Psoas muscle (tissue), 8 donors: ENCODE data around the gene FAM219A. TPM values are rescaled to one million over a fixed set of nuclear protein-coding genes. Genes with fewer than 3 reads are reported as not detected.
A peak's percentile ranks its signal among the peaks of the same experiment; 100 is the strongest.

Source experiments
- ATAC-seq, 4 donors: fragments of 200-7000 bp; cut with Tn5 transposase; one replicate each; pipeline ENCODE4 v1.9.1; 2020; ENCODE audit warnings: moderate library complexity in 3 of 4, mild to moderate bottlenecking in 2 of 4
- DNase-seq, 2 donors: peaks; one replicate each; pipeline ENCODE4 v3.0.0-alpha.2; 2020
- H3K27ac ChIP-seq: fragments of 200-600 bp; one replicate; pipeline ENCODE4 v1.8.0; 2022
- H3K27me3 ChIP-seq, 3 donors: fragments of 200-600 bp in 1 of 3; one replicate each; pipeline versions ENCODE4 v1.6.1 to v1.8.0; 2013 to 2022; ENCODE audit warnings: low read length in 2 of 3, mild to moderate bottlenecking in 2 of 3, moderate library complexity in 1 of 3; ENCODE audit not compliant: insufficient read depth in 3 of 3
- H3K36me3 ChIP-seq, 2 donors: fragments of 200-600 bp in 1 of 2; one replicate each; pipeline versions ENCODE4 v1.6.1 to v1.8.0; 2013 to 2022; ENCODE audit warnings: low read depth in 1 of 2, mild to moderate bottlenecking in 1 of 2, moderate library complexity in 1 of 2; ENCODE audit not compliant: insufficient read depth in 1 of 2
- H3K4me1 ChIP-seq: fragments of 200-600 bp; one replicate; pipeline ENCODE4 v1.8.0; 2022
- H3K4me3 ChIP-seq: fragments of 200-600 bp; one replicate; pipeline ENCODE4 v1.8.0; 2022; ENCODE audit warnings: mild to moderate bottlenecking
- H3K9me3 ChIP-seq: fragments of 200-600 bp; one replicate; pipeline ENCODE4 v1.8.0; 2022
- WGBS, 3 donors: extraction: QIAGEN DNeasy Blood & Tissue Kit; methylation state at CpG; one replicate each; pipeline versions ENCODE4 v1.1.6 to v1.1.7; 2013; 5-methylcytosine and 5-hydroxymethylcytosine counted together
- intact Hi-C, 2 donors: fragments of 100-400 bp; cut with DNase I; formaldehyde crosslinking; loops; one replicate each; pipeline versions ENCODE4 v1.11.0 to v1.14.2; 2022
- long read RNA-seq, 2 donors: library from polyadenylated mRNA; unstranded; transcript quantifications; one replicate each; pipeline ENCODE4 v2.0.0, GENCODE V29; 2021
- polyA plus RNA-seq, 3 donors: library from polyadenylated mRNA; stranded (reverse); fragments of 200-250 nt; gene quantifications; one replicate each; pipeline ENCODE4 v1.2.3, GENCODE V29; 2013
- total RNA-seq, 4 donors: library from RNA; stranded (reverse); fragmentation: NEBNext Ultra II Directional in 2 of 4; extraction: Animal tissue kit (Norgen Biotek cat#: 25700) in 2 of 4; gene quantifications; one replicate each; pipeline versions ENCODE4 v1.2.1 to v1.2.4, GENCODE V29; 2021 to 2023
- TF ChIP-seq, protein P1 (sequence below): fragments of 200-600 bp; IDR thresholded peaks from one replicate; pipeline ENCODE4 v1.8.0; 2022; ENCODE audit warnings: antibody characterized with exemption
- donor health status: healthy with polysubstance abuse.
- donor health status: DM: no; HTN: no; CAD: no; lungs with moderate emphysema.
- donor health status: Bipolar disorder and iron deficiency.
- donor health status: healthy.
- donor health status: DM: yes; HTN: yes; CAD: no.
- donor health status: DM: no; HTN: no; CAD: no.
- donor health status: DM: no; HTN: no; CAD: no.
- donor health status: DM: yes; HTN: yes; CAD: no.

The FAM219A gene
- total RNA-seq: 10 to 100 TPM; 34.5 to 84.0 (median 38.5) TPM
- 10 to 100 TPM; 25.4 to 99.4 (median 27.3) TPM for polyA plus RNA-seq
- long read RNA-seq, donor 1, transcript FAM219A-201 (6 exons, 3,588 nt): major isoform, 6 of 11 reads
- long read RNA-seq, donor 1, partial matches to known transcripts: 0 of 11 reads
- long read RNA-seq, donor 1, other reads (novel, unspliced or antisense): 2 of 11 reads
- long read RNA-seq, donor 2, transcript FAM219A-201 (6 exons, 3,588 nt): major isoform, 16 of 124 reads
- long read RNA-seq, donor 2, transcript FAM219A-207 (6 exons, 3,624 nt): minor isoform, 5 of 124 reads
- long read RNA-seq, donor 2, partial matches to known transcripts: 12 of 124 reads
- long read RNA-seq, donor 2, other reads (novel, unspliced or antisense): 84 of 124 reads

GRCh38 chr9:34458013-34458958, at the start of gene FAM219A, which contains the start of gene DNAI1:
Gene FAM219A, minus strand, starts transcription at chr9:34458570. Its CDS starts 307 bp downstream, at chr9:34458263.
Gene DNAI1, plus strand, starts transcription at chr9:34458805. Its CDS starts 201 bp downstream, at chr9:34459006.
- Histone ChIP-seq H3K36me3 (no peaks in the 10 kb centered on the region), H3K4me3 (peak within 1 kb of the TSS; percentile 85), H3K27me3 (no peaks in the 10 kb centered on the region), H3K4me1 (peaks cover 55% of the 10 kb centered on the region), H3K9me3 (no peaks in the 10 kb centered on the region), H3K27ac (peak within 1 kb of the TSS; percentile 91)
- WGBS, 3 donors: 0 to 1% (median 0%) methylated on average over 67 to 94 of the region's 94 CpGs
- intact Hi-C loops: no loop called here
- TF ChIP-seq, protein P1, sequence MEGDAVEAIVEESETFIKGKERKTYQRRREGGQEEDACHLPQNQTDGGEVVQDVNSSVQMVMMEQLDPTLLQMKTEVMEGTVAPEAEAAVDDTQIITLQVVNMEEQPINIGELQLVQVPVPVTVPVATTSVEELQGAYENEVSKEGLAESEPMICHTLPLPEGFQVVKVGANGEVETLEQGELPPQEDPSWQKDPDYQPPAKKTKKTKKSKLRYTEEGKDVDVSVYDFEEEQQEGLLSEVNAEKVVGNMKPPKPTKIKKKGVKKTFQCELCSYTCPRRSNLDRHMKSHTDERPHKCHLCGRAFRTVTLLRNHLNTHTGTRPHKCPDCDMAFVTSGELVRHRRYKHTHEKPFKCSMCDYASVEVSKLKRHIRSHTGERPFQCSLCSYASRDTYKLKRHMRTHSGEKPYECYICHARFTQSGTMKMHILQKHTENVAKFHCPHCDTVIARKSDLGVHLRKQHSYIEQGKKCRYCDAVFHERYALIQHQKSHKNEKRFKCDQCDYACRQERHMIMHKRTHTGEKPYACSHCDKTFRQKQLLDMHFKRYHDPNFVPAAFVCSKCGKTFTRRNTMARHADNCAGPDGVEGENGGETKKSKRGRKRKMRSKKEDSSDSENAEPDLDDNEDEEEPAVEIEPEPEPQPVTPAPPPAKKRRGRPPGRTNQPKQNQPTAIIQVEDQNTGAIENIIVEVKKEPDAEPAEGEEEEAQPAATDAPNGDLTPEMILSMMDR: no peak
- ATAC-seq: peak; percentile 93 to 97 (median 94)
- peak; percentile 99 for DNase-seq

- ATAC-seq (no peak), DNase-seq (no peak)
- Histone ChIP-seq H3K9me3 (no peaks in the 10 kb centered on the region), H3K4me1 (no peaks in the 10 kb centered on the region), H3K27me3 (no peaks in the 10 kb centered on the region), H3K4me3 (no peak overlapping the region), H3K27ac (no peak overlapping the region), H3K36me3 (no peaks in the 10 kb centered on the region)
- TF ChIP-seq, protein P1: no peak
- intact Hi-C loops: no loop called here
Observed at GRCh38 chr9:34507966-34508365, 49.6 kb upstream of the FAM219A start.

- H3K4me1 ChIP-seq: no peaks in the 10 kb centered on the region
- 81 to 91% (median 86%) methylated on average over 5 of the region's 5 CpGs for WGBS, 3 donors
- DNase-seq: no peak
- TF ChIP-seq, protein P1: no peak
- no peak overlapping the region for H3K27ac ChIP-seq
- intact Hi-C loops: no loop called here
- H3K4me3 ChIP-seq: no peak overlapping the region
- H3K9me3 ChIP-seq: no peaks in the 10 kb centered on the region
- H3K27me3 ChIP-seq: no peaks in the 10 kb centered on the region
- H3K36me3 ChIP-seq: no peaks in the 10 kb centered on the region
- no peak for ATAC-seq
Observed at GRCh38 chr9:34507556-34507955, 49.2 kb upstream of the FAM219A start.

DNA sequence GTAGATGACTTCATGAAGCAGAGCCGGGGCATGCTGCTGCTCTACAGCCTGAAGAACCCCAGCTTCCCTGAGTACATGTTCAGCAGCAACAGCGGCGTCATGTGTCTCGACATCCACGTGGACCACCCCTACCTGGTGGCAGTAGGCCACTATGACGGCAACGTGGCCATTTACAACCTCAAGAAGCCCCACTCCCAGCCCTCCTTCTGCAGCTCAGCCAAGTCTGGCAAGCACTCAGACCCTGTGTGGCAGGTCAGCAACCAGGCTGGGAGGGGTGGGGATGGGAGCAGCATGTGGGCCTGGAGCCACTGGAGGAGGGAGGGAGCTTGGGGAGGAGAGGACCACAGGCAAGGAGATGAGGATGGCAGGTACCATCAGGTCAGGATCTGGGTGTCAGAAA, 48.3 kb upstream of the FAM219A start:
- Histone ChIP-seq H3K4me3 (no peak overlapping the region), H3K27ac (no peak overlapping the region), H3K27me3 (no peaks in the 10 kb centered on the region), H3K9me3 (no peaks in the 10 kb centered on the region), H3K4me1 (no peaks in the 10 kb centered on the region), H3K36me3 (no peaks in the 10 kb centered on the region)
- ATAC-seq (no peak), DNase-seq (no peak)
- 88 to 92% (median 88%) methylated on average over 7 of the region's 7 CpGs for WGBS, 3 donors
- intact Hi-C loops: no loop called here
- TF ChIP-seq, protein P1: no peak
